T47D (cell line): Measurements from ENCODE around the gene DDX17.

Source experiments
- DNase-seq, 2 experiments: peaks; one replicate each; pipeline versions ENCODE4 v3.0.0 to v3.0.0-alpha.2; 2011 to 2012; ENCODE audit warnings: low read depth in 1 of 2, low spot score in 1 of 2
- JUND ChIP-seq: IDR thresholded peaks from 2 replicates; pipeline ENCODE4 v1.6.1; 2012; ENCODE audit warnings: low read depth
- in situ Hi-C: cut with HindIII; loops from 2 replicates; pipeline ENCODE4 v1.10.0; 2016; ENCODE audit warnings: low sequenced_read_pairs, low pct_unique_long_range_greater_than_20kb

Gene DDX17

DNA sequence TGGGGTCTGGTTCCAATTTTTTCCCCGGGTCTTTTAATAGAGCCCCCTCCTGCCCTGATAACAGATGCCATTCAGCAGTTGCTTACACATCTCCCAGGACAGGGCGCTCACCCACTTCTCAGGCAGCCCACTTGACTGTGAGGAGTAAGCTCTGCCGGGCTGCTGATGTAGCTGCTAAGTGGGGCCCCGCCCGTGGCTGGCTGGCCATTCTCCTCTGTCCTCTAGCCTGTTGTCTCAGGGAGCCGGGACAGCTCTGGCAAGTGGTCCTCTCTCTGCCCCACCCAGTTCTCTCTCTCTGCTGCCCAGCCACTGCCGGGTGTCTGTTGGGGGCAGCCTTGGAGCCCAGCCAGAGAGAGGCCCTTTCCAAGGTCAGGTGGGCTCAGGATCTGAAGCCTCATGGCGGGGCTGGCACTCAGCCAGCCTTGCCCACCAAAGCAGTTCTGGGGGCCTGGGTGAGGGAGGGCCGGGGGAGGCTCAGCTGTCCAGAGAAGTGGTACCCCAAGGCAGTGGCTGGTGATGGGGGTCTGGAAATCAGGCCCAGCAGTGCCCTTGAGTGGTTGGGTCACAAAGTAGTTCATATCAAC is 60.0 kb downstream of the DDX17 start:
- in situ Hi-C loops = no loop called here
- DNase-seq = no peak
- TF ChIP-seq JUND = no peak

DNA sequence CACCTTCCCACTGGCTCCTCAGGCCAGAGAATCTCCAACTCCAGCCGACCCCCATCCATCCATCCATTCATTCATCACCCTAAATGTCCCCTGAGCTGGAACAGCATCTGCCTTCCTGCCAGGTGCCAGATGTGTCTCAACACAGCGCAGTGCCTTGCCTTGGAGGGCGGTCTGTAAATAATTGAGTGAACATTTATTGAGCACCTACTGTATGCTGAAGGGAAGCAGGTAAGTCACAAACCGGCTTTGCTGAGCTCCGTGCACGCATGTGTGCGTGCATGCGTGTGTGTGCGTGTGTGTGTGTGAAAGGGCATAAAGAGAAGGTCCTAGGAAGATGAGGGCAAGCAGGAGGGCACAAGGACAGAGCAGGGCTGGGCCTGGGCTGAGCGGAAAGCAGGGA is 61.3 kb downstream of the DDX17 start:
- DNase-seq = no peak
- no peak for TF ChIP-seq JUND
- in situ Hi-C loops = no loop called here

DNA sequence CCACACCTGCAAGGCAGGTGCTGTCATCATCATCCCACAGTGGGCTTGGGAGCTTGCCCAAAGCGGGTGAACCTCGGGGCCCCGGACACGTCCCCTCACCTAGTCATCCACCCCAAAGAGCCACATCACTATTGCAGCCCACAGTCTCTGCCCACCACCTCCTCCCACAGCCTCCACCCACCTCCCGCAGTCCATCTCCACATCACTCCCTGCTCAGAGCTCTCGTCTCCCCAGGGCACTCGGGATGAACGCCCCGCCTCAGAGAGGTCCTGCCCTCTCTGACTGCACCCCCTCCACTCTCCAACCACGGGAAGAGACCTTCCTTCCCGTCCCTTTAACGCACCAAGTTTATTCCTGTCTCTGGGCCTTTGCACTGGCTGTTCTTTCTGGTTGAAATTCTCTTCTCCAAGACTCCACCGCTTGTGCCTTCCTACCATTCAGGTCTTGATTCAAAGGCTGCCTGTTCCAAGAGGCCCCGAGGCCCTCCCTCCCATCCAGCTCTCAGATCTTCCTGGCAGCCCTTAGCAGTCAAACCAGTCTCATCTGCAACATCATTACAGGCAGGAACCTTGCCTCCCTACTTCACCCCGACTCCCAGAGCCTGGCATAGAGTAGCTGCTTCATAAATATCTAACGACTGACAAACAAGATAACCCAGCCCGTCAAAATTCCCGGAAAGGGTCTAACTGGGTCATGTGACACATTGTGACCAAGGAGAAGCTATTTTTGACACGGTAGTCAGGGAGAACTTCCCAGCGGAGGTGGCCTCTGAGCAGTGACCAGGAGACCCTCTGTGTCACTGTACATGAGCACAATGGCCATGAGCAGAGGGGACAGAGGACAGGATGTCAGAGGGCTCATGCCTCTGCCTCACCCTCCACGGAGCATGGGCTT is 62.2 kb downstream of the DDX17 start:
- no peak for TF ChIP-seq JUND
- no peak for DNase-seq
- in situ Hi-C loops = no loop called here

DNA sequence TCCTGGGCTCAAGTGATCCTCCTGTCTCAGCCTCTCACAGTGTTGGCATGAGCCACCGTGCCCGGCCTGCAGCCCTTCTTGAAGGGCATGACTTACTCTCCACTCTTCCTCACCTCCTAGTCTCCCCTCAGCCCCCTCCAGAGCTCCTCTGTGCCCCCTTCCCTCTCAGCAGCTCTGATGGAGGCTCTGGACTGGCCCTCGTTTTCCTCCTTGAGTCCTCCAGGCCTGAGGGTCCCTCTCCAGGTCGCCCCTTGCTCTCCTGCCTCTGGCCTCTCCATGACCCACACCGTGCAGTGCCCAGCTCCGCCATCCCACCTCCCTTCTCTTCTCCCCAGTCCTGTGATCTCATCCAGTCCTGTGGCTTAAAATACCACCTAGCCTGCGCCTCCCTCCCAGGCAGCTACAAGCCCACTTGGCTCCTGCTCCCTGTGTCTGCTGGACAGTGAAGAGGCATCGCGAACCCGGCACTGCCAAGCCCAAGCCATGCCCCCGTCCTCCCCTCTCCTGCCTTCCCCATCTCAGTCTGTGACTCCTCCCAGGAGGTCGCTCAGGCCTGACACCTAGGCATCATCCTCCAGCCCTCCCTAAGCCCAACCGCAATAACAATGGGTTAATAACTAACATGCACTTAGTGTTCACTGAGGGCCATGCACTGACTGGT is 63.0 kb downstream of the DDX17 start:
- DNase-seq = no peak
- in situ Hi-C loops = no loop called here
- no peak for TF ChIP-seq JUND

DNA sequence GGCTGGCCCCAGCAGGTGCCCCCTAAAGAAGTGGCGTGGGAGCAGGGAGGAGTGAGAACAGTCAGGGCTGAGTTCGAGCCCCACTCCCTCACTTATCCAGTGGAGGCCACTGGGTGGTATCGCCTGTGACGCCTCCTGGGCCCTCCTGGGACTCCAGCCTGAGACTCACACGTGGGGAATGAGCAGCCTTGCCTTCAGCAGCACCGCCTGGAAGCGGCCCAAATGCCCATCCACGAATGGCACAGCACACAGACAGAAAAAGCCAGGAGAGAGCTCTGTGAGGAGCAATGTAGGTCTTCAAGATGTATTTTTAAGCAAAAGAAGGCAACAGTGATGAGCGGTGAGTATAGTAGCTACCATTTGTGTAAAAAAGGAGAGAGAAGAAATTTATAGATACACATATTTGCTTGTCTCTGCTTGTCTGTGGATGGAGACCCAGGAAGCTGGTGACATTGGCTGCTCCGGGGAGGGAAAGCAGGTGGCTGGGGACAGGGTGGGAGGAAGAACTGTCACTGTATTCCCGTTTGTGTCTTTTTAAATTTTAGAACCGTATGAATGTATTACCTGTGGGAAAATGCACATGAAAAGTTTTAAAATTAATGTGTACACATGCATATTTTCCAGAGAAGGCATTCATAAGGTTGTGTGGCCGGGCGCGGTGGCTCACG is 64.4 kb downstream of the DDX17 start:
- in situ Hi-C loops = no loop called here
- TF ChIP-seq JUND = no peak
- no peak for DNase-seq

DNA sequence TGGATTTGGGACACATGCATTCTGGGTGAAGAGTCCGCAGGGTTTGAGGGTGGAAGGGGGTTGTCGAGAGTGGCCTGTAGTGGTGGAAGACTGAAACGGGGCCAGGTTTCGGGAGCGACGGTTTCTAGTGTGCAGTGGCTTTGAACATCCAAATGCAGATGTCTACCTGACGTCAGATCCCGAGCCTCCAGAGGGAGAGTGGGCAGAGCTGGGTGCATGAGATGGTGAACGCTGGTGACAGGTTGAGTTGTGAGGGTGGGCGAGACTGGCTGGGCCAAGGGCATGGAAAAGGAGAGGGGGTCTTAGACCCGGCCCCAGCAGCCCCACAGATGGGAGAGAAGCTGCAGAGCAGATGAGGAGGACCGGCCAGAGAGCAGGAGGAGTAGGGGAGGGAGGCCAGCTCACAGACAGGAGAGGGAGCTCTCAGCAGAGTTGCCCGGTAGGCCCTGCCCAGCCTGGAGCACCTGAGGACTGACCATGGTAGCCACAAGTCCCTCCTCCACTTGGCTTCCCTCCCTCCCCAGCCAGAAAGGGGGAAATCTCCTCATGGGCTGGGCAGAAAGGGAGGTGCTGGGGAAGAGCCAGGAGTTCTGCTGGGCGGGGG is 65.3 kb downstream of the DDX17 start:
- TF ChIP-seq JUND = no peak
- DNase-seq = peak in 1 of 2 experiments; percentile 20
- in situ Hi-C loops = no loop called here

DNA sequence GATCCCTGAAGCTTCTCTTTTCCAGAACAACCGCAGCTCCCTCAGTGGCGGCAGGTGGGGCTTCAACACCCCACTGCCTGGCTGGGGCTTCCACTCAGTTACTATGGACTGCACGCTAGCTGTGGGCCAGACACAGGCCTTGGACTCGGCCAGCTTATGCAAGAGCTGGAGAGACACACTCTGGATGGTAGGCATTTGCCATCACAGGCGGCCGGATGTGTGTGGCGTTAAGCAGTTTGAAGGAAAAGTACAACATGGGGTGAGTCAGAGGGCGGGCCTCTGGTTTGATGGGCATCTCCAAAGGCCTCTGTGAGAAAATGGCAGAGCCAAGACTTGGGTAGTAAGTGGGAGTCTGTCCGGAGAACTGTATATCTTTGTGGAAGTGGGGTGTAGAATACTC is 68.7 kb downstream of the DDX17 start:
- no peak for DNase-seq
- TF ChIP-seq JUND = no peak
- in situ Hi-C loops = no loop called here

DNA sequence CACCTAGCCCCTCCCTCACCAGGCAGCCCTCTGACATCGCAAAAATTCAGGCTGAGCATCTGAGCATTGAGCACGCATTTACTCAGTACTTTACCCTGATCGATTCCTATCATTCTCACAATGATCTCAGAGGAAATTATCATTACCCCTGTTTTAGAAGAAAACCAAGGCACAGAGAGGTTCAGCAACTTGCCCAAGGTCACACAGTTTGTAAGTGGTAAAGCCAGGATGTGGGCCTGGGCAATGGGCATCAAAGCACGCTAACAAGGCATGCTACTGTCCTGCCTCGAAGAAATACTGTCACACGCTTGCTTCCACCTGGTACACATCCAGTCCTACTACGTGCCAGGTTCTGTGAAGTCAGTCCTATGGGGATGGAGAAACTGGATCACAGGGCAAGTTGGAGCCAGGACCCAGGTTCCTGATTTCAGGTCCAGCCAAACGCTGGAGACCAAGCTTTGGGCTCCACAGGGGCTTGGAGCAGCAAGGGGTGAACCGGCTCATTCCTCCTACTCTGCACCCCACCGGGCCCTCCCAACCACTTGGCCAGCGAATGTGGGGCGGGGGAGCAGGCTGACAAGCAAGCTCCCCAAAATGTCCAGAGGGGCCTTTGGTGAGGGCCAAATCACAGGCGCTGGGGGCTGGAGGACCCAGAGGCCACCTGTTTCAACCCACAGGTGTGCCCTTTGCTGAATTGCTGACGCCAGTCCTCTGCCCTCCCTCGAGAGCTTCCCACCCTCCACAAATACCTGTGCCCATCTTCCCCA is 69.3 kb downstream of the DDX17 start:
- in situ Hi-C loops = no loop called here
- no peak for DNase-seq
- TF ChIP-seq JUND = no peak

DNA sequence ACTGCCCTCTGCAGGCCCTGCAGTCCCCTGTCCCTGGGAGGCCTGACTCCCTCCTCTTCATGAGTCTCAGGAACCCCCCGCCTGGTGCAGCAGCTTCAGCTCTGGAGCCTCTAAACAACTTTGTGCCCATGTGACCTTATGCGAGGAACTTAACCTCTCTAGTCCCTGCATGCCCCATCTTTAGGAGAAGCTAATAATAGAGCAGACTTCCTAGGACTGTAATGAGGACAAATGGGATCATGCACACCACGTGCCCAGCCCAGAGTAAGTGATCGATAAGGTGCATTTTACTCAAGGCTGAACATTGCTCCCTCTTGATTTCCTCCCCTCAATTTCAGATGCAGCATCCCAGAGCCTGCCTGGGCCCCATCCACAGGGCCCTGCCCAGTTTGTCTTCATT is 70.1 kb downstream of the DDX17 start:
- in situ Hi-C loops = no loop called here
- TF ChIP-seq JUND = no peak
- DNase-seq = no peak

DNA sequence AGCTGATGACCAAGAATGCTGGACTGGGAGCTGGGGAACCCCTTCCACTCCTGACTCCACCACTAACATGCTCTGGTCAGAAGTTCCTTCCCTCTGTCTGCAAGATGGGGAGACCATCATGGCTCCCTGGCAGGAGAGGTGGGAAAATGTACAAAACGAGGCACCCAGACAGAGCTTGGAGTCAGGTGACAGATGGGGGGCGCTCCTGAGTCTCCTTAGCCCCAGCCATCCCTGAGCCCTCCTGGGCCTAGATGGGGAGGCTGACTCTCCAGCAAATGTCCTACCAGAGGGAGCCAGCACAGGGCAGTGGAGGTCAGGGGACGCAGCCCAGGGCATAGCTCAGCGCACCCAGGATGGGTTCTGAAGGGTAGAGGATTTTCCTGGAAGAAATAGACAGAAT is 71.1 kb downstream of the DDX17 start:
- TF ChIP-seq JUND = no peak
- in situ Hi-C loops = no loop called here
- no peak for DNase-seq

DNA sequence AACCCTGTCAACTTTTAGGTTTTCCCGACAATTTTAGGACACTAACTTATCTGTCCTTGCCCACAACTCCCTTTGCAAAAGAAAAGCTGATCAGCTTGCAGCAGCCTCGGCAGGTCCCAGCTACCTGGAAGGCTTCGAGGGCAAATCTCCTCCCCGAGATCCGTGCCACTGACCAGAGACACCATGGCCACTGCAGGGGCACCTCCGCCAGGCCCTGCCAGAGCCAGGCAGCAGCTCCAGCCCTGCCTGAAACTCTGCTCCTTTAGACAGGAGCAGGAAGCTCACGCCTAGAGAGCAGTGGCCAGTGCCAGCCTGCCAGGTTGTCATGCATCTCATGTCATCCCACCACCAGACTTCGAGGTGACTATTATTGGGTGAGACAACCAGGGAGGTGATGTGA is 72.2 kb downstream of the DDX17 start:
- DNase-seq = no peak
- in situ Hi-C loops = no loop called here
- no peak for TF ChIP-seq JUND
